ENCODE results near the gene PADI4. TPM values are rescaled to one million over a fixed set of nuclear protein-coding genes. Genes with fewer than 3 reads are reported as not detected.

PADI4 gene
- total RNA-seq, 1 donor from 2014 or later = not detected

DNA sequence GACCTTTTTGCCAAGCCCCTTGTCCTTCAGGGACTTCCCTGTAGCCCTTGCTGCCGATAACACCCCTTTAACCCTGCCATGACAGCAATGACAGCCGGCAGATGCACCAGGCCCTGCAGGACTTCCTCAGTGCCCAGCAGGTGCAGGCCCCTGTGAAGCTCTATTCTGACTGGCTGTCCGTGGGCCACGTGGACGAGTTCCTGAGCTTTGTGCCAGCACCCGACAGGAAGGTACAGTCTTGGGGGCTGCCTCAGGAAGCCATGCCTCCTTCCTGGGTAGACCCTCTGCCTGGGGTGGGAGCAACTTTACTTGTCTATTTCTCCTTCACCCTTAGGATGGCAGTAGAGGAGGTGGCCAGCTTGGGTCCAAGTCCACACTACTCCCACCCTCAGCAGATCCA is 47.9 kb downstream of the PADI4 start:
- no peak overlapping the region for H3K4me3 ChIP-seq (ENCODE audit: low read depth, low read length)
- no peak for DNase-seq (ENCODE audit: low read depth)
- TF ChIP-seq, protein P1, sequence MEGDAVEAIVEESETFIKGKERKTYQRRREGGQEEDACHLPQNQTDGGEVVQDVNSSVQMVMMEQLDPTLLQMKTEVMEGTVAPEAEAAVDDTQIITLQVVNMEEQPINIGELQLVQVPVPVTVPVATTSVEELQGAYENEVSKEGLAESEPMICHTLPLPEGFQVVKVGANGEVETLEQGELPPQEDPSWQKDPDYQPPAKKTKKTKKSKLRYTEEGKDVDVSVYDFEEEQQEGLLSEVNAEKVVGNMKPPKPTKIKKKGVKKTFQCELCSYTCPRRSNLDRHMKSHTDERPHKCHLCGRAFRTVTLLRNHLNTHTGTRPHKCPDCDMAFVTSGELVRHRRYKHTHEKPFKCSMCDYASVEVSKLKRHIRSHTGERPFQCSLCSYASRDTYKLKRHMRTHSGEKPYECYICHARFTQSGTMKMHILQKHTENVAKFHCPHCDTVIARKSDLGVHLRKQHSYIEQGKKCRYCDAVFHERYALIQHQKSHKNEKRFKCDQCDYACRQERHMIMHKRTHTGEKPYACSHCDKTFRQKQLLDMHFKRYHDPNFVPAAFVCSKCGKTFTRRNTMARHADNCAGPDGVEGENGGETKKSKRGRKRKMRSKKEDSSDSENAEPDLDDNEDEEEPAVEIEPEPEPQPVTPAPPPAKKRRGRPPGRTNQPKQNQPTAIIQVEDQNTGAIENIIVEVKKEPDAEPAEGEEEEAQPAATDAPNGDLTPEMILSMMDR (conservative IDR thresholded peaks at IDR 0.05; ENCODE audit: low read depth, low read length) = no peak

- TF ChIP-seq, protein P1 (conservative IDR thresholded peaks at IDR 0.05; ENCODE audit: low read depth, low read length) = no peak
- no peak overlapping the region for H3K4me3 ChIP-seq (ENCODE audit: low read depth, low read length)
Observed at GRCh38 chr1:17356387-17357026, 48.5 kb downstream of the PADI4 start.

DNA sequence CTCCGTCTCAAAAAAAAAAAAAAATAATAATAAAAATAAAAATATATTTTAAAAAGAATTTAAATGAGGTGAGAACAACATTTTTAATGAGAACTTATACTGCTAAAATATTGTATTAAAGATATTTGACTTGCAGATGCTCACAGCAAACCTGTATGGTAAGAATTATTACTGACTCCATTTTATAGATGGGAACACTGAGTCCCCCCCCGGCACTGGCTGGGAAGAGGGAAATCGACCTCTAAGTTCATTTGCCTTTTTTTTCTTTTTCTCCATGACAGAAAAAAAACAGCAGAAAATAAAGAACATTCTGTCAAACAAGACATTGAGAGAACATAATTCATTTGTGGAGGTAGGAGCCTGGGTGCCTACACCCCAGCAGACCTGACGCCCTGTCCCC is 50.6 kb downstream of the PADI4 start:
- no peak overlapping the region for H3K4me3 ChIP-seq (ENCODE audit: low read depth, low read length)
- DNase-seq (ENCODE audit: low read depth) = no peak
- TF ChIP-seq, protein P1 (conservative IDR thresholded peaks at IDR 0.05; ENCODE audit: low read depth, low read length) = no peak

More at GRCh38 chr1:17356387-17357026, 48.5 kb downstream of the PADI4 start:
- DNase-seq (ENCODE audit: low read depth) = no peak

DNA sequence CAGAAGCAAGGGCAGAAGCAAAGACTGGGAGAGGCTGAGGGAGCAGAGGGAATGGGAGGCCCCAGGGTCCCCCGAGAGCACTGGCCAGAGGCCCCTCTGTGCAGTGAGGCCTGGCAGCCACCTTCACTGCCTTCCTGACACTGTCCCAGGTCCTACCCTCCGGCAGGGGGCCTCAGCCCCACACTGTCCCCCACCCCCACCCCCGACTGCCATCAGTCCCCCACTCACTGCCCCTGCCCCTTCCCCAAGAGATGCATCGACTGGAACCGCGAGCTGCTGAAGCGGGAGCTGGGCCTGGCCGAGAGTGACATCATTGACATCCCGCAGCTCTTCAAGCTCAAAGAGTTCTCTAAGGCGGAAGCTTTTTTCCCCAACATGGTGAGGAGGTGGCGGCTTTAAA is 51.0 kb downstream of the PADI4 start:
- TF ChIP-seq, protein P1 (conservative IDR thresholded peaks at IDR 0.05; ENCODE audit: low read depth, low read length) = no peak
- no peak overlapping the region for H3K4me3 ChIP-seq (ENCODE audit: low read depth, low read length)
- DNase-seq (ENCODE audit: low read depth) = no peak

GRCh38 chr1:17359808-17360207 is 51.8 kb downstream of the PADI4 start:
- TF ChIP-seq, protein P1 (conservative IDR thresholded peaks at IDR 0.05; ENCODE audit: low read depth, low read length) = no peak
- H3K4me3 ChIP-seq (ENCODE audit: low read depth, low read length) = no peak overlapping the region
- no peak for DNase-seq (ENCODE audit: low read depth)

DNA sequence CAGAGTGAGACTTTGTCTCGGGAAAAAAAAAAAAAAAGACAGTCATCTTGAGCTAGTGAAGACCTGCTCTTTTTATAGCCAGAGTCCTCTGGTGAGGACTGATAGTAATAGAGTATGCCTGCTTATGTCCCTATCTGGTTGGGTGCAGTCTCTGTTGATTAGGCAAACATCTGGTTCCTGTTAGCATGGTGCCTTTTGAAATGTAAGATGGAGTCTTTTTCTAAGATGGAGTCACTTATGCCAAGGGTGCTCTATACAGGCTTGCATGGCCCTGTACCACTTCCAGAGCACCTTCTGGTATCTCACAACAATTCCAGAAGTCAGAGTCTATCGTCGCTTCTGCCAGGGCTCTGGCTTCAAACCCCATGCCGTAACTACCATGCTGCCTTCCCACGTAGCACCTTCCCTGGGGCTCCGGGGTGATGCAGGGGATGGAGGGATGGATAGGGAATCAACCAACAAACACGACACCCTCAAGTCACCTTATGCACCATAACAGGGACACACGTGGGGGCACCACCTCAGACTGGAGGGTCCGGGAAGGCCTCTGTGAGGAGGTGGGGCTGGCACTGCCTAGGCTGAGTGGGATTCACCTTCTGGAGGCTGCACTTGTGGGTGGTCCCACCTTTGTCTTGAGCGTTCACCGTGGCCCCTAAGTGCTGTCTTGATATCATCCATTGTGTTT is 52.4 kb downstream of the PADI4 start:
- H3K4me3 ChIP-seq (ENCODE audit: low read depth, low read length) = no peak overlapping the region
- no peak for DNase-seq (ENCODE audit: low read depth)
- TF ChIP-seq, protein P1 (conservative IDR thresholded peaks at IDR 0.05; ENCODE audit: low read depth, low read length) = no peak

DNA sequence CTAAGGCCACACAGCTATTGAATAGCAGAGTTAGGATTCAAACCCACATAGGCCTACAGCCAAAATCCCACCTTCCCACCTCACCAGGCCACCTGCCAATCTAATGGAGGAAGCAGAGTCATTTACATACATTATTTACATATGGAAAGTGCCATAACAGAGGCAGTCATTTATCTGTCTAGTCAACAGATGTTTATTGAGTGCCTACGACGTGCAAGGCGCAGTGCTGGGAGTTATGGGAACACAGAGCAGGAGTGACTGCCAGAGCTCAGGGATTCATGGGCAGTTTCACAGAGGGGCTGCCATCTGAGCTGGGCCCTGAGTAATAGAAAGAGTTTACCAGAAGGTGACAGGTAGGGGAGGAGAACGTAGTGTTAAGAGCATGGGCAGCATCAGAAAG is 53.7 kb downstream of the PADI4 start:
- H3K4me3 ChIP-seq (ENCODE audit: low read depth, low read length) = no peak overlapping the region
- TF ChIP-seq, protein P1 (conservative IDR thresholded peaks at IDR 0.05; ENCODE audit: low read depth, low read length) = no peak
- no peak for DNase-seq (ENCODE audit: low read depth)
